ENCODE data around the gene PARPBP.

The PARPBP gene

GRCh38 chr12:102171951-102172350 is 52.0 kb downstream of the PARPBP start:
- no peak for TF ChIP-seq EZH2phosphoT487 (IDR thresholded peaks at IDR 0.05; ENCODE audit: borderline replicate concordance)
- no peak for TF ChIP-seq CTCF (conservative IDR thresholded peaks at IDR 0.05; ENCODE audit: low read length)
- no peaks in the 10 kb centered on the region for H3F3A ChIP-seq (ENCODE audit: low read depth)
- no peak overlapping the region for H2AFZ ChIP-seq (ENCODE audit: low read length)
- H3K36me3 ChIP-seq (ENCODE audit: insufficient read depth, low read length) = peaks cover 32% of the 10 kb centered on the region
- H3K9me2 ChIP-seq (replicated peaks; ENCODE audit: low read depth, low read length) = no peaks in the 10 kb centered on the region
- H3K27me3 ChIP-seq (ENCODE audit: insufficient read depth, low read length, poor library complexity, severe bottlenecking) = no peaks in the 10 kb centered on the region
- H3K4me2 ChIP-seq (ENCODE audit: low read depth, low read length, poor library complexity, severe bottlenecking) = no peak overlapping the region
- no peaks in the 10 kb centered on the region for H3K9me3 ChIP-seq (ENCODE audit: insufficient read depth, low read depth, low read length)
- no peak overlapping the region for H3K9ac ChIP-seq (ENCODE audit: low read depth, low read length, poor library complexity, severe bottlenecking)
- no peaks in the 10 kb centered on the region for H3K4me1 ChIP-seq (ENCODE audit: insufficient read depth, low read length, poor library complexity, severe bottlenecking)
- no peak overlapping the region for H3K4me3 ChIP-seq (ENCODE audit: low read length, poor library complexity, severe bottlenecking)
- no peaks in the 10 kb centered on the region for H4K20me1 ChIP-seq (ENCODE audit: insufficient read depth, low read length, poor library complexity, severe bottlenecking)
- no peaks in the 10 kb centered on the region for H3K79me2 ChIP-seq (ENCODE audit: insufficient read depth, low read length)

- Histone ChIP-seq H3F3A (ENCODE audit: low read depth) (no peaks in the 10 kb centered on the region), H3K4me1 (ENCODE audit: insufficient read depth, low read length, poor library complexity, severe bottlenecking) (no peaks in the 10 kb centered on the region), H3K27me3 (ENCODE audit: insufficient read depth, low read length, poor library complexity, severe bottlenecking) (no peaks in the 10 kb centered on the region), H3K36me3 (ENCODE audit: insufficient read depth, low read length) (peaks cover 32% of the 10 kb centered on the region), H3K9me3 (ENCODE audit: insufficient read depth, low read depth, low read length) (no peaks in the 10 kb centered on the region), H3K4me3 (ENCODE audit: low read length, poor library complexity, severe bottlenecking) (no peak overlapping the region), H3K9me2 (replicated peaks; ENCODE audit: low read depth, low read length) (no peaks in the 10 kb centered on the region), H4K20me1 (ENCODE audit: insufficient read depth, low read length, poor library complexity, severe bottlenecking) (no peaks in the 10 kb centered on the region), H3K4me2 (ENCODE audit: low read depth, low read length, poor library complexity, severe bottlenecking) (no peak overlapping the region), H3K79me2 (ENCODE audit: insufficient read depth, low read length) (no peaks in the 10 kb centered on the region), H3K9ac (ENCODE audit: low read depth, low read length, poor library complexity, severe bottlenecking) (no peak overlapping the region), H2AFZ (ENCODE audit: low read length) (no peak overlapping the region)
- TF ChIP-seq EZH2phosphoT487 (IDR thresholded peaks at IDR 0.05; ENCODE audit: borderline replicate concordance) = no peak
- TF ChIP-seq CTCF (conservative IDR thresholded peaks at IDR 0.05; ENCODE audit: low read length) = no peak
Observed at GRCh38 chr12:102172436-102172835, 52.5 kb downstream of the PARPBP start.

- TF ChIP-seq CTCF (conservative IDR thresholded peaks at IDR 0.05; ENCODE audit: low read length) (no peak), EZH2phosphoT487 (IDR thresholded peaks at IDR 0.05; ENCODE audit: borderline replicate concordance) (no peak)
- no peak overlapping the region for H2AFZ ChIP-seq (ENCODE audit: low read length)
- H3K79me2 ChIP-seq (ENCODE audit: insufficient read depth, low read length) = no peaks in the 10 kb centered on the region
- no peak overlapping the region for H3K4me3 ChIP-seq (ENCODE audit: low read length, poor library complexity, severe bottlenecking)
- no peaks in the 10 kb centered on the region for H4K20me1 ChIP-seq (ENCODE audit: insufficient read depth, low read length, poor library complexity, severe bottlenecking)
- H3F3A ChIP-seq (ENCODE audit: low read depth) = no peaks in the 10 kb centered on the region
- H3K9me2 ChIP-seq (replicated peaks; ENCODE audit: low read depth, low read length) = no peaks in the 10 kb centered on the region
- no peaks in the 10 kb centered on the region for H3K27me3 ChIP-seq (ENCODE audit: insufficient read depth, low read length, poor library complexity, severe bottlenecking)
- no peaks in the 10 kb centered on the region for H3K4me1 ChIP-seq (ENCODE audit: insufficient read depth, low read length, poor library complexity, severe bottlenecking)
- no peak overlapping the region for H3K9ac ChIP-seq (ENCODE audit: low read depth, low read length, poor library complexity, severe bottlenecking)
- H3K4me2 ChIP-seq (ENCODE audit: low read depth, low read length, poor library complexity, severe bottlenecking) = no peak overlapping the region
- H3K9me3 ChIP-seq (ENCODE audit: insufficient read depth, low read depth, low read length) = no peaks in the 10 kb centered on the region
- H3K36me3 ChIP-seq (ENCODE audit: insufficient read depth, low read length) = peaks cover 39% of the 10 kb centered on the region
Observed at GRCh38 chr12:102174117-102174516, 54.1 kb downstream of the PARPBP start.

Data from Loucy (cell line).